Endothelial cell of umbilical vein (primary cell): ENCODE data around the gene ARHGAP18.

Source experiments
- CTCF ChIP-seq, 2 donors: IDR thresholded peaks; 1 replicate in 1 of 2; 2 replicates in 1 of 2; pipeline ENCODE4 v1.5.1; 2011; ENCODE audit warnings: low read length in 2 of 2, mild to moderate bottlenecking in 2 of 2, moderate library complexity in 2 of 2, control low read depth in 1 of 2, inconsistent platforms in 1 of 2, low read depth in 1 of 2; ENCODE audit not compliant: insufficient read depth in 1 of 2; ENCODE audit errors: extremely low read depth in 1 of 2
- EZH2 ChIP-seq: IDR thresholded peaks from 2 replicates; pipeline ENCODE4 v1.6.1; 2012; ENCODE audit warnings: borderline replicate concordance, low read depth, mild to moderate bottlenecking, moderate library complexity, low read length, inconsistent platforms; ENCODE audit not compliant: severe bottlenecking
- POLR2A ChIP-seq: IDR thresholded peaks from 2 replicates; pipeline ENCODE4 v1.6.1; 2012; ENCODE audit warnings: low read depth, mild to moderate bottlenecking, control low read depth, low read length

DNA sequence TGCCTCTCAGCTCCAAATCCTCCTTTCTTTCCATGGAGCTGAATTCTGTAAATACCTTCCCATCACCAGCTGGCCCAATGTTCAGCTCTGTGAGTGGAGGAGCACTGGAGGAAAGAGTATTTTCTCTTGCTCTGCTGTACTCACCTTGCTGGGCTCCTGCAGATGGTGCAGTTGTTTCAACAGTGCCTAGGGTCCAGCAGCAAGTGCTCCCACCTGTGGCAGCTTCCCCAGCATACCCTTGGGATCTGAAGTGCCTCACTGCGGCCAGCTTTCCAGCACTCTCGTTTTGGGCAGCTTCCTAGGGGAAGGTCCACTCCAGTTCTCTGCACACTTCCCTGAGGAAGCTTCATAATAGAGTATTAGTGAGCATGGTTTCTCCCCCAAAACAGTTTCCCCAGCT lies 170.9 kb downstream of the ARHGAP18 start:
- TF ChIP-seq POLR2A (no peak), CTCF (IDR thresholded peaks at IDR 0.05; ENCODE audit: extremely low read depth in 1 of 2, insufficient read depth in 1 of 2, low read depth in 1 of 2, low read length in 2 of 2) (no peak), EZH2 (no peak)
